GM19324 (cell line): Measurements from ENCODE around the gene DDIT4.
A peak's percentile ranks its signal among the peaks of the same experiment; 100 is the strongest.
"Not testable (repeated sequence)": the region's sequence is repeated elsewhere in the genome, so short reads cannot be mapped to it uniquely, and the experiment has no call there.

Source experiments
- ATAC-seq: cut with Tn5 transposase; IDR thresholded peaks from one replicate; pipeline ENCODE4 v1.9.1; 2021; ENCODE audit warnings: mild to moderate bottlenecking, moderate library complexity; ENCODE audit not compliant: unreplicated experiment, low FRiP score

The DDIT4 gene

DNA sequence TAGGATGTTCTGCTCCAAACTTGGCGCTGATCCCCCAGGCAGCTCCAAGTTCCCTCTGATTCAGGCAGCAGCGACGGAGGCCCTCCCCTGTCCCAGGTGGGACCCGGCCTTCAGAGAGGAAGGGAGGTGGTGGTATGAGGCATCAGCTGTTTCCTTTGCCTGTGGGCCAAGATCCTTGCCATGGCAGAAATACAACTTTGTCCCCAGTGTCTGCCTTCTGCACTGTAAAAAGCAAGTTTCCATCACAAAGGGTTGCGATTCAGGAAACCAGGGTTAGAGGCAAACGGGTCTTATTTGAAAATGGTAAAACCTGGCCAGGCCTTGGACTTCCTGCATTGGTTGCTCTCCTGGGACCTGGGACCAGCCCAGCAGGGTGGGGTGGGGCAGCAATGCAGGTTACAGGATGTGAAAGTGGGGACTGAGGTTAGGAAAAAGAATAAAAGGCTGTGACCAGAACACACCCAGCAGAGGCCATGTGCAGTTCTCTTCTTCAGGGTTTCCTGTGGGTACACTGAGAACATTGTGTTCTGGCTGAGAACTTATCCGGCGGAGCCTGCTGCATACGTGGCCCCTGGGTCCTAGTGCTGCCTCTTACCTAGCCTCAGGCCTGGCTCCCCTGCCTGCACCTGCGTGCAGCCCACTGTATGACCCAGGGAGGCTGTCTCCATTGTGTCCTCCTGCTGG lies 25.1 kb upstream of the DDIT4 start:
- ATAC-seq: peak; percentile 83

DNA sequence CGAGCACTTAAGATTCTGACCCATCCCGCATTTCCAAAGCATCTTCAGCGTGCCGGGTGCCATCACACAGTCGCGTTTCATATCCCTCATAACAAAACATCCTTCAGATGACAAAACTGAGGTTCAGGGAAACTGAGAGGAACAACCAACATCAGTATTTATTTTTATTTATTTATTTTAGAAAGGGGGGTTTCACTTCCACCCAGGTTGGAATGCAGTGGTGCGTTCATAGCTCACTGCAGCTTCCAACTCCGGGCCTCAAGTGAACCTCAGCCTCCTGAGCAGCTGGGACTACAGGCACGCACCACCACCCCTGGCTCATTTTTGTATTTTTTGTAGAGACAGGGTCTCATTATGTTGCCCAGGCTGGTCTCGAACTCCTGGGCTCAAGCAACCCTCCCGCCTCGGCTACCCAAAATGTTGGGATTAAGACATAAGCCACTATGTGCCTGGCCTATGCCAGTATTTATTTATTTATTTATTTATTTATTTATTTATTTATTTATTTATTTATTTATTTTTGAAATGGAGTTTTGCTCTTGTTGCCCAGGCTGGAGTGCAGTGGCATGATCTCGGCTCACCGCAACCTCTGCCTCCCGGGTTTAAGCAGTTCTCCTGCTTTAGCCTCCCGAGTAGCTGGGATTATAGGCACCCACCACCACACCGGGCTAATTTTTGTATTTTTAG lies 24.4 kb upstream of the DDIT4 start:
- ATAC-seq: not testable (repeated sequence)

DNA sequence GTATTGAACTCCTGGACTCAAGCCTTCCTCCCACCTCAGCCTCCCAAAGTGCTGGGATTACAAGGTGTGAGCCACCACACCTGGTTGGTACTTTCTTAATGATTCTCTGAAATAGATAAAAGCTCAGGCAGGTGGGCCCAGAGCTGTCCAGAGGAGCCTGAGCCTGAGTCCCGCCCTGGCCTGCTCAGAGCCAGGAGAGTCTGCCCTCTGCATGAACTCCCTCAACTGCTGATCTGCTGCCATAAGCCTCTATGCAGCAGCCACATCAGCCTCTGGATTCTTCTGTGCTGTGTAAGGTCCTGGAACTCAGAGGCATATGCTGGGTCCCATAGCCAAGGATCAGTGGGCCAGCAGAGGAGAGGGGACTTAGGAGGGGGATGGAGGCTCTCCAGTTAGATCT lies 23.1 kb upstream of the DDIT4 start:
- no peak for ATAC-seq

DNA sequence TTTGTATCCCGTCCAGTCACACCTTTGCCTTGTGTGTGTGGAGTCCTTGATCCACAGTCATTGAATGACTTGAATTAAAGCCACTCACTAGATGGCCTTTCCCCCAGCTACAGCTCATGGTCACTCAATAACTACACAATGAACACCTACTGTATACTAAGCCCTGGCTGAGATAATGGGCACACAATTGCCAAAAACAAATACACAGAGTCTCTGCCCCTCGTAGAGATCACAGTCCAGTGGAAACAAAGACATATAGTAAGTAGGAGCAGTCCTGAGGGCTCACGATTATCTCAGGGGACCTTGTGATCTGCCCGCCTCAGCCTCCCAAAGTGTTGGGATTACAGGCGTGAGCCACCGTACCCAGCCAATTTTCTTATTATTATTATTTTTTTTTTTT lies 22.1 kb upstream of the DDIT4 start:
- no peak for ATAC-seq

DNA sequence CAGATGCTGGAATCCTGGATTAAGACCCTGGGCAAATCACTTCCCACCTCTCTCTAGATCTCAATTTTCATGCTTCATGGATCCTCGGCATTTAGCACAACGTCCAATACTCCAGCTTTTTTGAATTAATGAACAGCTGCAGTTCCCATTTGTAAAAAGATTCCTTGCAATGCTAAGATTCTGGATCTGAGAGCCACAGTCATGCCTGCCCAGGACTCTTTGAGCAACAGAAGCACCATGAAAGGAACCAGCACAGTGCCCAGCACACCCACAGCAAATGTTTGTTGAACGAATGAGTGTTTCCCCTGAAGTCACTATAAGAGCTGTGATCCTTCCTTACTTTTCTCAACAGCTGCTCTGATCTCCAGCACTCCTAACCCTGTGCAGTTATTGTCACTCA lies 20.8 kb upstream of the DDIT4 start:
- ATAC-seq: no peak

DNA sequence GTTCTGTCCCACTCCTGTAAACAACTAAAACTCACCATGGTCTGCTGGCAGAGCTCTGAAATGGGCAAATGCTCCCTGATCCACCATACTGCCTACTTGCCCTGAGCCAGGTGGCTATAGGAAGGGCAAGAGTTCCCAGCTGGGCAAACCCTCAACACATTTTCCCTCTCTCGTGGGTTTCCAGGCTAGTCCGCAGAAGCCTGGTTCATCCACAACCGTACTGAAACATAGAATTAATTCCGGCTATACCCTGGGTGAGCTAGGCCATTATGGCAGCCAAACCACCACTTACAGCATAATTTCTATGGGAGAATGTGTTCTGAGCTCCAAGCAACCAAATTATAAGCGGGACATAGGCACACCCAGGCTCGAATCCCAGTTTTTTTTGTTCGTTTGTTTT lies 20.1 kb upstream of the DDIT4 start:
- ATAC-seq: no peak

DNA sequence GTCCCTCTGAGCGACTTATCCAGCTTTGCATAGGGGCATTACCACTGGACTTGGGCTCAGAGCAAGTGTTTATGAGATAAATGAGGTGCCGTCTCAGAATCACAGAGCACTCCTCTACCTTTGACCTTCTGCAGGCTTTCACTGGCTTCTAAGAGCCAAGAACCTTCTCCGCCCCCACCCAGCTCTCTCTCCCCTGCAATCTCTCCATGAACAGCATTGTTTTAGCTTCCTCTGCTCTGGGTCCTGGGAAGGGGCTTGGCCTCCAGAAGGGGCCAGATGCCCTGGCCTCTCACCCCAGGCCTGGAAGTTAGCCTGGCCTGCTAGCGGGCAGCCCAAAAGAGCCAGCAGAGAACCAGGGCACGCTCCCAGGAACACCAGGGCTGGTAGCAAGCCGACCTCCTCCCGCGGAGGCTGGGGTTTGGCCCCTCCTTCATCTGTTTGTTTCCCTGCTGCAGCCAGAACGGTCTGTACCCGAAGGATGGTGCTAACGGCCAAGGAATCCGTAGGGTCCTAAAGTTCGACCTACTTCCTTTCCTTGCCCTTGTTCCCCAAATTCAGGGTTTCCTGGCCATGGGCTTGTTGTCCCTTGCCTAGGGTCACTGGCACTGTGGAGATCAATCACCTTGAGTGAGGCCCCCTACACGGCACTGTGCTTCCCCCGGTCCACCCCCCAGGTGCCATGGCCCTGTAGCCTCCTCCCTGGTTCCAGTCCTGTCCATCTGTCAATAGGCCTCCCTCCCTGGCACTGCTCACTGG lies 18.7 kb upstream of the DDIT4 start:
- ATAC-seq: no peak

DNA sequence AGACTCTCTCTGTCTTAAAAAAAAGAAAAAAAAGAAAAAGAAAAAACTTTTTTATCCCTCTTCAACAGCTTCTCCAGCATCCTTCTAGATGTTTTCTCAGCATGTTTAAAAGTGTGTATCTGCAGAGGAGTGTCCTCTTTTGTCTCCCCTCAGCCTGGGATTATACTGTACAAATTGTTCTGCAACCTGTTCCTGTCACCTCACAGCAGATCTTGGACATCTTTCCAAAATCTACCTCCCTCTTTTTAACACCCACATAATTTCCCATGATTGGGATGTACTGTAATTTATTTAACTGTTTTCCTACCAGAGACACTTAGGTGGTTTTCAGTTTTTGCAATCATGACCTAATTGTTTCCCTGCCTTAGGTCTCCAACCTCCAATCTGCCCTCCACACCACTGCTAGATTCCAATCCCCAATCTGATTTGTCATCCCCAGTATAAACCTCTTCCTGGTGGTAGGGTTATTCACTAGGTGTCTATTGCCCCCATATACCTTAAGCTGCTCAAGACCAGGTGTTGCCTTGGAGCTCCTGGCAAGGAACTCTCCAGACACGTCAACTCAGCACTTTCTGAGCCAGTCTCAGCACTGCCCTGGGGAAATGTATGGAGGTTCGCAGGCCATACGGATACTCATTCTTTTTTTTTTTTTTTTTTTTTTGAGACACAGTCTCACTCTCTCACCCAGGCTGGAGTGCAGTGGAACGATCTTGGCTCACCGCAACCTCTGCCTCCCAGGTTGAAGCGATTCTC lies 17.6 kb upstream of the DDIT4 start:
- no peak for ATAC-seq

DNA sequence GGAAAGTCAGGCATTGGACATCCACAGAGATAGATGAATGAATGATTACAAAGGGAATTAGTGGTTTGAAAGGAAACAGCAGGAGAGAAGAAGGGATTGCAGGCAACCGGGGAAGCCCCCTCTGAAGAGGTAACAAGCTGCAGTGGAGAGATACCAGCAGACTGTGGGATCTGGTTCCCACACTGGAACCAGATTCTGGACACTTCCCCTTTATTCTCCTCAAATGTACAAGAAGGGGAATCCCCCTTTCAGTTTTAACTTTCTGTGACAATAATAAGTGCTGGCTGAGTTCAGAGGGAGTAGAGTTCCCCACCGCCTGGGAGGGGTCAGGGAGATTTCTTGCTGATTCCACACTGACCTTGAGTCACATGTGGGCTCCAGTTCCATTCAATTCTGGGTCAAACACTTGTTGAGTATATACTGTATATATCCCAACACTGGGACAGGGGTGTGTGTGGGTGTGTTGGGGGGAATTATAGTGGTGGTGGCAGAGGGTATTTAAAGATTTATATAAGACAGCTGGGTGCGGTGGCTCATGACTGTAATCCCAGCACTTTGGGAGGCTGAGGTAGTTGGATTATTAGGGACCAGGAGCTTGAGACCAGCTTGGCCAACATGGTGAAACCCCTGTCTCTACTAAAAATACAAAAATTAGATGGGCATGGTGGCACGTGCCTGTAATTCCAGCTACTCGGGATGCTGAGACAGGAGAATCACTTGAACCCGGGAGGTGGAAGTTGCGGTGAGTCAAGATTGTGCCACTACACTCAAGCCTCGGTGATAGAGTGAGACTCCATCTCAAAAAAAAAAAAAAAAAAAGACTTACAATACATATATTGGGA lies 16.5 kb upstream of the DDIT4 start:
- no peak for ATAC-seq

DNA sequence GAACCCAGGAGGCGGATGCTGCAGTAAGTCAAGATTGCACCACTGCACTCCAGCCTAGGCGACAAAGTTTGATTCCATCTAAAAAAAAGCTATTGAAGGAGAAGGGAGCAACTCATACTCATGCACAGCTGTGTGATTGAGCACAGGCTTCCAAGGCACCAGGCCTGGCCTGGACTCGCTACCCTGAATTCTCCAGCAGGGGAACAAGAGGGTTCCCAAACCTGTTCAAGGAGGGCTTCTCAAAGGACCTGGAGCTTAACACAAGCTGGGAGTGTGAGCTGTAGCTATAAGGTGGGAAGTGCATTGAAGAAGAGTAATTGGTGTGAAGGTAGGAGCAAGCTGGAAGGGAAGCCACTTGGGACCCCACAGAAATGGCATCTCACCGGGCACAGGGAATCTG lies 15.1 kb upstream of the DDIT4 start:
- ATAC-seq: no peak

DNA sequence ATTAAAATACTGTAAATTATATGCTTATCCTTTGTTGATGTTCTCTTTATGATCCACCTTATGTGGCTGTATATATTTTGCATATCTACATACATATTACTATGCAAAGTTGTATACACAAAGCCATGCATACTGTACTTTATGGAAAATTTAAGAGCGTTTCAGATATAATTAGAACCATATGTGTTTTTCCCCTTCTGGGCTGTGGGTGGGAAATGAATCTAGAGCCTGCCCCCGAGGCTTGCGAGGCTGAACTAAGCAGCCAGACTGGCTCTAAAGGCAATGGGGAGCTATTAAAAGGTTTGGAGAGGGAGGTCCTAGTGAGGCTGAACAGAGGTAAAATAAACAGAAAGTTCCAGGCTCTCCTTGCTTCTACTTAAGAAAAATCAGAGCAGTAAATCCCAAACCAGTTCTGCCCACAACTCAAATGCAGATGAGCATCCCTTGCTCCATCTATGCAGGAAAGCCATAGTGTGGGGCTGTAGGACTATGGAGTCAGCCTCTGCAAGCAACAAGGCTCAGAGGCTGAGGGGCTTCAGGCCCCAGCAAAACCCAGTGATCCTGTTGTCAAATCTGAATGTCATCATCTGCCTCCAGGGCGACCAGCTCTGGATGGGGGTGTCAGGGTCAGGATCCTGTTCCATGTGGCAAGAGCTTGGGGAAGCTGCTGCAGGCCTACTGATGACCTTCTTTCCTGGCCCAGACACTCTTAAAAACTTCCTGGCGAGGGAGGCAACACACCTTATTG lies 14.1 kb upstream of the DDIT4 start:
- no peak for ATAC-seq

DNA sequence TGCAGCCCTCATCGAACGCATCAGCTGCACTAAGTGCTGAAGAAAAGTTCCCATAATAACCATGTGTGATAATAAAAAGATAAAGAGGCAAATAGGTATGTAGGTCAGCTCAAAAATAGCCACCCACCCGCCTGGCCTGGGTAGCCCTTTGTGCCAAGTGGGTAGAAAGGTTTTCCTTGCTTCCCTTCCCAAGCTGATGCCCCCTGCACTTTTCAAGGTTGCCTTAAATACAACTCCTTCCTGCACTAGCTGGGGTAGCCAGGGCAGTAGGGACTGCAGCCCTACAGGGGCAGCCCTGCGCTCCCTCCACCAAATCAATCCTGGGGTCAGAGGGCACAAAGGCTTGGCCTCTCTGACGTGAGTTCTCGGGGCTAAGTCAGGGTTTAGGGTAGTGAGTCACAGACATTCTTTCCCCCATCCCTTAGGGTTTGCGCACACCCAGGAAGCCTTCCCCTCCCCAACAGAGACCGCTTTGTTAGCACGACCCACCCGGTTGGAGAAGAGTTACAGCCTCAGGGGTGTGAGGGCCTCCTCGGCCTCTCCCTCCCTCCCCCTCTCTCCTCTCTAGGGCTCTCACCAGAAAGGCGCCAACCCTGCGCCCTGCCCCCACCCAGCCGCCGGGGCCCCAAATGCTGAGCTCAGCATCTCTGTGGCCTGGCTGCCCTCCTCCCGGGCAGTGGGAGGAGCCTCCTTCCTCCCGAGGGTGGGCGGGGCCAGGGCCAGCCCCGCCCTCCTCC lies 13.3 kb upstream of the DDIT4 start:
- peak; percentile 67 for ATAC-seq

DNA sequence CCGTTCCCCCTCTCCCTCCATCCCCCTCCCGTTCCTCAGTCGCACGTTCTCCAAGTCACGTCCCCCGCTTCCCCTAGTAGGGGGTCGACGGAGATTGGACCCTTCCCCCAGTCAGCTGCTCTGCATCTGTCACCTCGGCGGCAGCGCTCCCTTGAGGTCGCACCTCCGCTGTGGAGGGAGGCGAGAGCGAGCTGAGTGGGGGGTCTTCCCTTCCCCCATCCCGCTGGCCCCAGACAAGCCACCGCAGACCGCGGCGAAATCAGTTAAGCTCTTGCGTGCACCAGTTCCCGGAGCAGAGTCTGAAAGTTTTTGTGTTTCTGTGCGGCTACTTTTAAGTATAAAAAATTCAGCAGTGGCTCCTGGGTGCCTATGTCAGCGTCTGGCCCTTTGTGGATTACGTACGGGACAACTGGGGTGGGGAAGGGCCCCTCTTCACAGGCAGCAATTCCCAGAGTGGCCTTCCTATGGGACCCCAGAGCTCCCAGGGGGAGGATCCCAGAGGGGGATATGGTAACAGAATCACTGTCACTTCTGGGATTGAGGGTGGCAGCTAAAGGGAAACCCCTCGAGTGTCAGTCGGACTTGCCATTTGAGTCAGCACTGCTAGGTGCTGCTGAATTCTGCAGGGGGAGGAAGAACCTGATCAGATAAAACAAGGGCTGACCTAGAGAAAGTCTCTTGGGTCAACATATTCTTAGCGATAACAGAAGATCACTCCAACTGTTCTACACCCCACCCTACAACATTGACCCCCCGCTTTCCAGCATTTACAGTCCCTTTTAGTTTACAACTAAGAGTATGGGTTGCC lies 12.5 kb upstream of the DDIT4 start:
- peak; percentile 26 for ATAC-seq

DNA sequence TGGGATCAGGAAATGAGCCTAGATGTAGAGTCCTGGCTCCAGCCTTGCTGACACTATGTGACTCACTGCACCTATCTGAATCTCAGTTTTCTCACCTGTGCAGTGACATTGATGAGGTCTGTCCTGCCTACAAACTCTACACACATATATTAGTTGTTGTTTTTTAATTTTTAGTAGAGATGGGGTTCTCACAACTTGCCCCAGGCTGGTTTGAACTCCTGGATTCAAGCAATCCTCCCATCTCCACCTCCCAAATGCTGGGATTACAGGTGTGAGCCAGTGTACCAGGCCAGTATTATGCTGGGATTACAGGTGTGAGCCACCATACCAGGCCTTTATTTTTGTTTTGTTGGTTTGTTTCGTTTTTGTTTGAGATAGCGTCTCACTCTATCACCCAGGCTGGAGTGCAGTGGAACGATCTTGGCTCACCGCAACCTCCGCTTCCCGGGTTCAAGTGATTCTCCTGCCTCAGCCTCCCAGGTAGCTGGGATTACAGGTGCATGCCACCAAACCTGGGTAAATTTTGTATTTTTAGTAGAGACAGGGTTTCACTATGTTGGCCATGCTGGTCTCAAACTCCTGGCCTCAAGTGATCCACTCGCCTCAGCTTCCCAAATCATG lies 11.8 kb upstream of the DDIT4 start:
- ATAC-seq: no peak

DNA sequence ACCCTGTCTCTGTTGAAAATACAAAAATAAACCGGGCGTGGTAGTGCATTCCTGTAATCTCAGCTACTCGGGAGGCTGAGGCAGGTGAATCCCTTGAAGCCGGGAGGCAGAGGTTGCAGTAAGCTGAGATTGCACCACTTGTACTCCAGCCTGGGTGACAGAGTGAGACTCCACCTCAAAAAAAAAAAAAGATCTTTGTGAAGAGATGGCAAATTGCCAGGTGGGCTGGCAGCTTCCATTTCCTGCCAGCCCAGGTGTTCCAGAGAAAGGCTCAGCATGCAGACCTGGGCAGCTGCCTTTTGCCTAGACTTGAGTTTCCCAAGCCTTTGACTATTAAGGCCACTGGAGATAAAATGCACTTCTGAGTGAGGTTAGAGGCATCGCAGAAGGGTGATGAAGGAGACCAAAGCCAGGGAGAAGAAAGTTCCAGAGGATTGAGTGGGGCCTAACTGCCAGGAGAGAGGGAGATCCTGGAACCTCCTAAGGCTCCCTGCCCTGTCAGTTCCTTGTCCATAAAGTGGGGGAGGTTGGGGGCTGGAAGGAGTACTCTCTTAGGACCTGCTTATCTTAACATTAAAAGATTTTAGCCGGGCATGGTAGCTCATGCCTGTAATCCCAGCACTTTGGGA lies 10.0 kb upstream of the DDIT4 start:
- ATAC-seq: no peak

DNA sequence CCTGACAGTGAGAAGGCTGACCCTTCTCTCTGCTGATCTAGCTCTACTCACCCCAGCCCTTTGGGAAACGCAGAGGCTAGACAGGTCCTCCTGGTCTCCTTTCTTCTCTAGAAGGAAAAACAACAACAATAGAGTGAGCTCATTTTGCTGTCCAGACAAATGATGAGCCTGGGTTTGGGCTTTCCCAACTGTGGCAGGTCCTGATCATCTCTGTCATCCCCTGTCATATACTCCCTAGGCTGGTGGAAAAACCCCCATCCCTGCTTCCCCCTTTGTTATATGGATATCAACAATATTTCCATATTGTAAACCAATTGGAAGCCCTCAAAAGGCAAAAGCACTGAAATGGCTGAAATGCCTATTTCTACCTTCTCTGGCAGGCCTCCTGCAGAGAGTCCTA lies 9.2 kb upstream of the DDIT4 start:
- no peak for ATAC-seq

DNA sequence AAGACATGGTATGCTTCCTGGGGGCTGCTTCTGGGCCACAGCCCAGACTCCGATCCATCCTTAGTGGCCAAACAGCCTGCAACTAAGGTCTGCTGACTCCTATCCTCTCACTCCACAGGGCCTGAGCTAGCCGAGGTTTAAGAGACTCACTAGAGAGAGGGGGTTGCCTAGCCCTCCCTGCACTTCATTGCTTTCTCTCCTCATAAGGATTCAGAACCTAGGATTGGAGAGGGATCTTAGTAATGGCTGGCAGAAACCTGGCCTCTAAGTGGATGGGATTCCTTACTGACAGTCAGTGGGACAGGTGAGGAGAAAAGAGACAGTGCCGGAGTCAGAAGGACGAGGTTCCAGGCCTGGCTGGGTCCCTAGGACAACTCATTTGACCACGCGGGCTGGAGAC lies 8.2 kb upstream of the DDIT4 start:
- ATAC-seq: no peak
